Activated naive CD4-positive, alpha-beta T cell treated with anti-CD3 and anti-CD28 coated beads, Interleukin-2, amount 50 U/mL, for 24 hours (primary cell): Measurements from ENCODE around the gene ECI1.

Source experiments
- H3K27ac Mint-ChIP-seq: one replicate; pipeline ENCODE4 v1.8.0; 2021; ENCODE audit warnings: mild to moderate bottlenecking, mixed read lengths
- H3K27me3 Mint-ChIP-seq: one replicate; pipeline ENCODE4 v1.8.0; 2021; ENCODE audit warnings: mixed read lengths
- H3K36me3 Mint-ChIP-seq: one replicate; pipeline ENCODE4 v1.8.0; 2021; ENCODE audit warnings: mixed read lengths
- H3K4me1 Mint-ChIP-seq: one replicate; pipeline ENCODE4 v1.8.0; 2021; ENCODE audit warnings: mixed read lengths
- H3K4me3 Mint-ChIP-seq: one replicate; pipeline ENCODE4 v1.8.0; 2021; ENCODE audit warnings: mild to moderate bottlenecking, mixed read lengths
- H3K9me3 Mint-ChIP-seq: one replicate; pipeline ENCODE4 v1.8.0; 2021; ENCODE audit warnings: mixed read lengths

Gene ECI1

GRCh38 chr16:2214719-2214968 is 36.7 kb downstream of the ECI1 start, which contains the start of gene PGP:
Gene PGP (minus strand): TSS chr16:2214840. CDS start chr16:2214777, 63 bp downstream.
- Mint-ChIP-seq H3K27ac (peak within 1 kb of the TSS; percentile 84), H3K36me3 (peaks cover 2% of the 10 kb centered on the region), H3K27me3 (no peaks in the 10 kb centered on the region), H3K4me1 (peaks cover 15% of the 10 kb centered on the region), H3K9me3 (no peaks in the 10 kb centered on the region), H3K4me3 (peak within 1 kb of the TSS; percentile 90)

GRCh38 chr16:2213817-2214718 is 37.3 kb downstream of the ECI1 start:
- no peaks in the 10 kb centered on the region for H3K27me3 Mint-ChIP-seq
- H3K27ac Mint-ChIP-seq = peak overlapping the region; percentile 84
- peak overlapping the region; percentile 85 for H3K4me3 Mint-ChIP-seq
- peaks cover 2% of the 10 kb centered on the region for H3K36me3 Mint-ChIP-seq
- peaks cover 15% of the 10 kb centered on the region for H3K4me1 Mint-ChIP-seq
- no peaks in the 10 kb centered on the region for H3K9me3 Mint-ChIP-seq

- H3K36me3 Mint-ChIP-seq = peaks cover 4% of the 10 kb centered on the region
- H3K9me3 Mint-ChIP-seq = no peaks in the 10 kb centered on the region
- H3K4me3 Mint-ChIP-seq = peak overlapping the region; percentile 85
- peaks cover 18% of the 10 kb centered on the region for H3K4me1 Mint-ChIP-seq
- peak overlapping the region; percentile 62 for H3K27ac Mint-ChIP-seq
- no peaks in the 10 kb centered on the region for H3K27me3 Mint-ChIP-seq
Observed at GRCh38 chr16:2212362-2213324, 38.7 kb downstream of the ECI1 start.

GRCh38 chr16:2211923-2212347 is 39.5 kb downstream of the ECI1 start:
- Mint-ChIP-seq H3K9me3 (no peaks in the 10 kb centered on the region), H3K36me3 (peaks cover 7% of the 10 kb centered on the region), H3K27ac (peak overlapping the region; percentile 62), H3K27me3 (no peaks in the 10 kb centered on the region), H3K4me1 (peaks cover 24% of the 10 kb centered on the region), H3K4me3 (peak overlapping the region; percentile 36)

GRCh38 chr16:2210386-2211365 is 40.7 kb downstream of the ECI1 start, which contains the start of gene BRICD5:
Gene BRICD5 (minus strand): TSS chr16:2210863. CDS start chr16:2210833, 30 bp downstream.
- H3K9me3 Mint-ChIP-seq = no peaks in the 10 kb centered on the region
- no peaks in the 10 kb centered on the region for H3K27me3 Mint-ChIP-seq
- H3K27ac Mint-ChIP-seq = no peak within 1 kb of the TSS
- H3K4me1 Mint-ChIP-seq = peaks cover 30% of the 10 kb centered on the region
- peaks cover 8% of the 10 kb centered on the region for H3K36me3 Mint-ChIP-seq
- no peak within 1 kb of the TSS for H3K4me3 Mint-ChIP-seq

GRCh38 chr16:2210009-2210332 is 41.4 kb downstream of the ECI1 start:
- Mint-ChIP-seq H3K9me3 (no peaks in the 10 kb centered on the region), H3K27ac (no peak overlapping the region), H3K27me3 (no peaks in the 10 kb centered on the region), H3K4me1 (peaks cover 30% of the 10 kb centered on the region), H3K4me3 (no peak overlapping the region), H3K36me3 (peaks cover 8% of the 10 kb centered on the region)

- Mint-ChIP-seq H3K4me1 (peaks cover 33% of the 10 kb centered on the region), H3K27ac (no peak overlapping the region), H3K36me3 (peaks cover 8% of the 10 kb centered on the region), H3K4me3 (no peak overlapping the region), H3K27me3 (no peaks in the 10 kb centered on the region), H3K9me3 (no peaks in the 10 kb centered on the region)
Observed at GRCh38 chr16:2209258-2210008, 42.0 kb downstream of the ECI1 start.

GRCh38 chr16:2208772-2209171 is 42.6 kb downstream of the ECI1 start:
- Mint-ChIP-seq H3K4me1 (peaks cover 36% of the 10 kb centered on the region), H3K9me3 (no peaks in the 10 kb centered on the region), H3K4me3 (no peak overlapping the region), H3K27me3 (no peaks in the 10 kb centered on the region), H3K27ac (no peak overlapping the region), H3K36me3 (peaks cover 8% of the 10 kb centered on the region)

- Mint-ChIP-seq H3K27ac (no peak overlapping the region), H3K9me3 (no peaks in the 10 kb centered on the region)
Observed at GRCh38 chr16:2208308-2208707, 43.1 kb downstream of the ECI1 start.

GRCh38 chr16:2207872-2208271 is 43.5 kb downstream of the ECI1 start:
- peak overlapping the region; percentile 57 for H3K4me3 Mint-ChIP-seq

More at GRCh38 chr16:2208308-2208707, 43.1 kb downstream of the ECI1 start:
- Mint-ChIP-seq H3K4me1 (peaks cover 33% of the 10 kb centered on the region), H3K4me3 (no peak overlapping the region), H3K36me3 (peaks cover 6% of the 10 kb centered on the region), H3K27me3 (no peaks in the 10 kb centered on the region)

GRCh38 chr16:2206780-2207433 is 44.5 kb downstream of the ECI1 start:
- Mint-ChIP-seq H3K36me3 (peaks cover 6% of the 10 kb centered on the region), H3K9me3 (no peaks in the 10 kb centered on the region), H3K27me3 (no peaks in the 10 kb centered on the region), H3K4me1 (peaks cover 22% of the 10 kb centered on the region), H3K4me3 (peak overlapping the region; percentile 90), H3K27ac (no peak overlapping the region)

More at GRCh38 chr16:2207872-2208271, 43.5 kb downstream of the ECI1 start:
- Mint-ChIP-seq H3K4me1 (peaks cover 29% of the 10 kb centered on the region), H3K27me3 (no peaks in the 10 kb centered on the region), H3K36me3 (peaks cover 6% of the 10 kb centered on the region), H3K27ac (no peak overlapping the region), H3K9me3 (no peaks in the 10 kb centered on the region)

GRCh38 chr16:2206420-2206779 is 45.0 kb downstream of the ECI1 start:
- Mint-ChIP-seq H3K4me3 (peak overlapping the region; percentile 90), H3K27me3 (no peaks in the 10 kb centered on the region), H3K4me1 (peaks cover 20% of the 10 kb centered on the region), H3K36me3 (peaks cover 6% of the 10 kb centered on the region), H3K27ac (peak overlapping the region; percentile 38), H3K9me3 (no peaks in the 10 kb centered on the region)

- H3K36me3 Mint-ChIP-seq = peaks cover 6% of the 10 kb centered on the region
- peak overlapping the region; percentile 92 for H3K27ac Mint-ChIP-seq
- H3K4me3 Mint-ChIP-seq = peak overlapping the region; percentile 90
- H3K4me1 Mint-ChIP-seq = peaks cover 20% of the 10 kb centered on the region
- no peaks in the 10 kb centered on the region for H3K9me3 Mint-ChIP-seq
- no peaks in the 10 kb centered on the region for H3K27me3 Mint-ChIP-seq
Observed at GRCh38 chr16:2205967-2206313, 45.4 kb downstream of the ECI1 start.
